Natural killer cell (primary cell): ENCODE data around the gene NSFL1C. TPM values are rescaled to one million over a fixed set of nuclear protein-coding genes. Genes with fewer than 3 reads are reported as not detected.

ENCODE experiments used
- ATAC-seq, 3 donors: fragments of 150-1000 bp in 2 of 3; fragments of 200-7000 bp in 1 of 3; cut with Tn5 transposase; 1 replicate in 1 of 3; 2 replicates in 2 of 3; pipeline ENCODE4 v1.10.0; 2021; ENCODE audit warnings: mild to moderate bottlenecking in 2 of 3, moderate library complexity in 2 of 3
- DNase-seq, 2 donors: peaks; one replicate each; pipeline versions ENCODE4 v3.0.0 to v3.0.0-alpha.2; 2013 to 2021; ENCODE audit warnings: mixed read lengths in 1 of 2
- H3K27ac ChIP-seq: one replicate; pipeline ENCODE4 v1.5.1; 2013; ENCODE audit warnings: mild to moderate bottlenecking, low read length
- H3K27me3 ChIP-seq: one replicate; pipeline ENCODE4 v1.6.1; 2013; ENCODE audit warnings: low read length; ENCODE audit not compliant: control insufficient read depth, insufficient read depth
- H3K36me3 ChIP-seq: one replicate; pipeline ENCODE4 v1.6.1; 2013; ENCODE audit warnings: low read length; ENCODE audit not compliant: control insufficient read depth, insufficient read depth
- H3K4me1 ChIP-seq: one replicate; pipeline ENCODE4 v1.6.1; 2013; ENCODE audit warnings: low read length; ENCODE audit not compliant: control insufficient read depth, insufficient read depth
- H3K4me3 ChIP-seq: one replicate; pipeline ENCODE4 v1.5.1; 2013; ENCODE audit warnings: low read length
- H3K9me3 ChIP-seq: one replicate; pipeline ENCODE4 v1.6.1; 2013; ENCODE audit warnings: low read length; ENCODE audit not compliant: control insufficient read depth, insufficient read depth
- H3K27ac Mint-ChIP-seq, 2 donors: one replicate each; pipeline ENCODE4 v1.8.0; 2022; ENCODE audit warnings: mild to moderate bottlenecking in 2 of 2, mixed read lengths in 2 of 2, moderate library complexity in 1 of 2
- H3K27me3 Mint-ChIP-seq, 2 donors: one replicate each; pipeline ENCODE4 v1.8.0; 2022; ENCODE audit warnings: low read depth in 2 of 2, mixed read lengths in 2 of 2
- H3K36me3 Mint-ChIP-seq: one replicate; pipeline ENCODE4 v1.8.0; 2022; ENCODE audit warnings: mixed read lengths
- H3K4me1 Mint-ChIP-seq, 2 donors: one replicate each; pipeline ENCODE4 v1.8.0; 2022; ENCODE audit warnings: mixed read lengths in 2 of 2
- H3K4me3 Mint-ChIP-seq: one replicate; pipeline ENCODE4 v1.8.0; 2022; ENCODE audit warnings: mild to moderate bottlenecking, moderate library complexity, mixed read lengths
- H3K9me3 Mint-ChIP-seq, 2 donors: one replicate each; pipeline ENCODE4 v1.8.0; 2022; ENCODE audit warnings: mixed read lengths in 2 of 2
- WGBS: methylation state at CpG from one replicate; pipeline ENCODE4 v1.1.7; 2013; ENCODE audit warnings: missing lambda C conversion rate; ENCODE audit not compliant: insufficient coverage; 5-methylcytosine and 5-hydroxymethylcytosine counted together
- intact Hi-C: fragments of 100-400 bp; cut with micrococcal nuclease; formaldehyde crosslinking; loops from one replicate; pipeline ENCODE4 v1.14.2; 2022
- total RNA-seq, 4 donors: library from RNA; stranded (reverse); fragments of 120-200 nt in 1 of 4; gene quantifications; one replicate each; pipeline versions ENCODE4 v1.2.3 to v1.2.4, GENCODE V29; 2013 to 2022
- TF ChIP-seq, protein P1 (sequence below): fragments of 200-600 bp; IDR thresholded peaks from one replicate; pipeline ENCODE4 v1.8.0; 2022; ENCODE audit warnings: antibody characterized with exemption

NSFL1C gene
- total RNA-seq, 3 donors from 2014 or later (not counting 1 experiment from before 2014, with no cell fraction given): 53.9 to 69.0 (median 66.2) TPM

DNA sequence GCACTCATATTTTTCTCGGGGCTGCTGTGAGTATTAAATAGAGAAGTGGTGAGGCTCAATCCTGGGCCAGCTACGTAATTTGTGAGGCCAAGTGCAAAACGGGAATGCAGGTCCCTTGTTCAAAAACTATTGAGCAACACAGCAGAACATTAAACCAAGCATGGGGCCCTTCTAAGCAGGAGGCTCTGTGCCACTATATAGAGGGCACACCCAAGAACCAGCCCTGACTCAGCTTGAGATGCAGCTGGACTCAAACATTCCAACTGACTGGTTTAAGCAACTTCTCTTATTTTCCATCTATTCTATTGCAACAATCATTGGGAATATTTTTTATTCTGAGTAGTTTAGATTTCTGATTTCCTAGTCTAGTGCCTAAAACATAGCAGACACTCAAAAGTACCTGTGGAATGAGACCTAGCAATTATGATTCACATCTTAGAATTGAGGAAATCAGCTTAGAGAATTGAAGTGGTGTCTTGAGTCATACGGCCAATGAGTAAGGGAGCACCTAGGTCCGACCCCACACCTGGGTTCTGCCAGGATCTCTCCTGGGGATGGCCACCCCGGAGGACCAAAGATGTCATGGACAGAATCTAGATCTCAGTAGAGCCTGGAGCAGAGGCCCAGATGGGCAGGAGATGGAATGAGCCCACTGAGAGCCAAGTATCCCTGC lies 23.3 kb upstream of the NSFL1C start:
- intact Hi-C loops: no loop called here
- ATAC-seq: no peak
- no peaks in the 10 kb centered on the region for H3K4me1 Mint-ChIP-seq
- Histone ChIP-seq H3K9me3 (no peaks in the 10 kb centered on the region), H3K27me3 (no peaks in the 10 kb centered on the region), H3K4me1 (no peaks in the 10 kb centered on the region), H3K36me3 (no peaks in the 10 kb centered on the region), H3K4me3 (no peak overlapping the region), H3K27ac (peak overlapping the region; percentile 43)
- no peak for DNase-seq
- no peaks in the 10 kb centered on the region for H3K36me3 Mint-ChIP-seq
- no peak overlapping the region for H3K4me3 Mint-ChIP-seq
- 62% methylated on average over 6 of the region's 6 CpGs for WGBS
- no peaks in the 10 kb centered on the region for H3K9me3 Mint-ChIP-seq
- peaks cover 47 to 80% of the 10 kb centered on the region in 2 donors for H3K27me3 Mint-ChIP-seq
- TF ChIP-seq, protein P1, sequence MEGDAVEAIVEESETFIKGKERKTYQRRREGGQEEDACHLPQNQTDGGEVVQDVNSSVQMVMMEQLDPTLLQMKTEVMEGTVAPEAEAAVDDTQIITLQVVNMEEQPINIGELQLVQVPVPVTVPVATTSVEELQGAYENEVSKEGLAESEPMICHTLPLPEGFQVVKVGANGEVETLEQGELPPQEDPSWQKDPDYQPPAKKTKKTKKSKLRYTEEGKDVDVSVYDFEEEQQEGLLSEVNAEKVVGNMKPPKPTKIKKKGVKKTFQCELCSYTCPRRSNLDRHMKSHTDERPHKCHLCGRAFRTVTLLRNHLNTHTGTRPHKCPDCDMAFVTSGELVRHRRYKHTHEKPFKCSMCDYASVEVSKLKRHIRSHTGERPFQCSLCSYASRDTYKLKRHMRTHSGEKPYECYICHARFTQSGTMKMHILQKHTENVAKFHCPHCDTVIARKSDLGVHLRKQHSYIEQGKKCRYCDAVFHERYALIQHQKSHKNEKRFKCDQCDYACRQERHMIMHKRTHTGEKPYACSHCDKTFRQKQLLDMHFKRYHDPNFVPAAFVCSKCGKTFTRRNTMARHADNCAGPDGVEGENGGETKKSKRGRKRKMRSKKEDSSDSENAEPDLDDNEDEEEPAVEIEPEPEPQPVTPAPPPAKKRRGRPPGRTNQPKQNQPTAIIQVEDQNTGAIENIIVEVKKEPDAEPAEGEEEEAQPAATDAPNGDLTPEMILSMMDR: no peak
- H3K27ac Mint-ChIP-seq: no peak overlapping the region

DNA sequence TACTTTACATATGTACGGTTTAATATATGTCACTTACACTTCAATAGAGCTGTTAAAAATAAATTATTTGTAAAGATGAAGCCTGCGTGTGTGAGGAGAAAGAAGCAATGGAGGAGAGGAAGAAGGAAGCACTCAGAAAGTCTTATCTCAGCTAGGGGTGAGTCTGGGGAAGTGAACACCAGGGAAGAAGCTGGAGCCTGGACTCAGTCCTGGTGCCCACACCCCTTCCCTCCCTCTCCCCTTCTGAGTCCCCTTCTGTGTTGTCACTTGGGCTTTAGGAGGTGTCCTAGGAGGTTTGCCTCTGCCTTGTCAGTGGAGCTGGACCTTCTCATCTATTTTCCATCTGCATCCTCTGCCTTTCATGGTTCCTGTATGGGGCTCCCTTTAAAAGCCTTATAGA lies 22.7 kb upstream of the NSFL1C start:
- H3K9me3 ChIP-seq: no peaks in the 10 kb centered on the region
- Mint-ChIP-seq H3K36me3 (no peaks in the 10 kb centered on the region), H3K4me1 (no peaks in the 10 kb centered on the region), H3K27me3 (peaks cover 46 to 80% of the 10 kb centered on the region in 2 donors), H3K4me3 (no peak overlapping the region), H3K9me3 (no peaks in the 10 kb centered on the region), H3K27ac (no peak overlapping the region)
- 100% methylated on average over 1 of the region's 2 CpGs for WGBS
- ATAC-seq: no peak
- no peaks in the 10 kb centered on the region for H3K27me3 ChIP-seq
- intact Hi-C loops: no loop called here
- DNase-seq: no peak
- peak overlapping the region; percentile 31 for H3K27ac ChIP-seq
- no peaks in the 10 kb centered on the region for H3K36me3 ChIP-seq
- H3K4me1 ChIP-seq: no peaks in the 10 kb centered on the region
- TF ChIP-seq, protein P1: no peak
- no peak overlapping the region for H3K4me3 ChIP-seq

DNA sequence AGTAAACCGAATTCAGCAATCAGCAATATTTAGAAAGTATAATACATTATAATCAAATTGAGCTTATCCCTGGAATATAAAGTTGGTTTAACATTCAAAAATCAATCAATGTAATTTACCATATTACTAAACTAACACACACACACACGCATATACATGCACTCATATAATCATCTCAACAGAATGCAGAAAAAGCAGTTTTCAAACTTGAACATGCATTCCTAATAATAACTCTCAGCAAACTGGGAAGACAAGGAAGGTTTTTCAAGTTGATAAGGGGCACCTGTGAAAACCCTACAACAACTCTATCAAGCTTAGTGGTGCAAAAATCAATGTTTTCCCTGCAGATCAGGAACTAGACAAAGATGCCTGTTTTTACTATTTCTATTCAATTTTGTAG lies 19.9 kb upstream of the NSFL1C start:
- Histone ChIP-seq H3K9me3 (no peaks in the 10 kb centered on the region), H3K27me3 (peaks cover 3% of the 10 kb centered on the region), H3K36me3 (no peaks in the 10 kb centered on the region), H3K4me1 (no peaks in the 10 kb centered on the region), H3K4me3 (no peak overlapping the region), H3K27ac (no peak overlapping the region)
- no peak overlapping the region for H3K27ac Mint-ChIP-seq
- H3K9me3 Mint-ChIP-seq: no peaks in the 10 kb centered on the region
- no peaks in the 10 kb centered on the region for H3K4me1 Mint-ChIP-seq
- H3K36me3 Mint-ChIP-seq: no peaks in the 10 kb centered on the region
- intact Hi-C loops: no loop called here
- DNase-seq (no peak), ATAC-seq (no peak)
- H3K27me3 Mint-ChIP-seq: peaks cover 39 to 77% of the 10 kb centered on the region in 2 donors
- no peak overlapping the region for H3K4me3 Mint-ChIP-seq
- TF ChIP-seq, protein P1: no peak
- WGBS: 90% methylated on average over 1 of the region's 2 CpGs
